ENCODE measurements around the gene MAML2. TPM values are rescaled to one million over a fixed set of nuclear protein-coding genes. Genes with fewer than 3 reads are reported as not detected.

Gene MAML2
- total and polyA plus RNA-seq, 2 of the 8 experiments (the other 6 are each of a cell fraction or from before 2014, with no cell fraction given), result 3.8 to 6.6 TPM

GRCh38 chr11:96280444-96280843 lies 62.6 kb downstream of the MAML2 start:
- peak overlapping the region in 1 of 2 experiments; percentile 24; a peak in 1 of 4 replicates for H3K4me2 ChIP-seq (ENCODE audit: insufficient read depth in 1 of 2, low read depth in 2 of 2, low read length in 2 of 2)
- POLR2A ChIA-PET (ENCODE audit: partially characterized antibody), result interaction anchor here (1.0 kb wide), 1 partner anchor 356 kb away, joined by 3 read pairs; no protein-coding TSS in a partner anchor
- CTCF ChIA-PET (ENCODE audit: partially characterized antibody), result interaction anchor here (0.7 to 2.0 kb wide), 6 partner anchors 13 to 144 kb away, joined by 3 to 13 read pairs (median 3); partner anchors contain the start of gene MAML2
- no peaks in the 10 kb centered on the region for H3K23me2 ChIP-seq (ENCODE audit: low read depth, low read length)
- H4K20me1 ChIP-seq (replicated peaks in 1 of 2; ENCODE audit: control insufficient read depth in 1 of 2, insufficient read depth in 2 of 2, low read length in 2 of 2), result no peaks in the 10 kb centered on the region
- H3K79me2 ChIP-seq (ENCODE audit: control insufficient read depth in 1 of 2, insufficient read depth in 2 of 2, low read length in 2 of 2), result no peaks in the 10 kb centered on the region
- WGBS, 2 experiments (ENCODE audit: extremely low coverage in 1 of 2, insufficient coverage in 1 of 2, insufficient read length in 1 of 2, insufficient replicate concordance in 2 of 2, low coverage in 1 of 2, low lambda C conversion rate in 2 of 2, missing lambda C conversion rate in 1 of 2), result 28% methylated on average over 1 of the region's 1 CpG; no CpG with 5 or more reads in 1 of the 2 experiments
- FAIRE-seq, result no peak
- no peaks in the 10 kb centered on the region for H3K79me1 ChIP-seq (ENCODE audit: low read depth, low read length)
- no peak overlapping the region for H4K8ac ChIP-seq (ENCODE audit: extremely low read depth, insufficient read depth, low read length)
- peak overlapping the region in 1 of 4 experiments; percentile 20; a peak in 2 of 8 replicates for H3K4me3 ChIP-seq (ENCODE audit: extremely low read depth in 1 of 4, insufficient read depth in 2 of 4, low read depth in 3 of 4, low read length in 4 of 4)
- no peak overlapping the region for H2AK5ac ChIP-seq (ENCODE audit: low read depth, low read length)
- DNase-seq (ENCODE audit: low read depth in 1 of 2, low spot score in 2 of 2), result no peak
- H4K5ac ChIP-seq (ENCODE audit: insufficient read length, low read depth, low read length), result no peak overlapping the region
- H3K36me3 ChIP-seq (ENCODE audit: control insufficient read depth in 2 of 4, insufficient read depth in 4 of 4, low read length in 3 of 4), result no peaks in the 10 kb centered on the region
- H2BK120ac ChIP-seq (replicated peaks; ENCODE audit: low read depth, low read length), result no peak overlapping the region
- no peak overlapping the region for H2AFZ ChIP-seq (ENCODE audit: low read length)
- H3K9me3 ChIP-seq (ENCODE audit: insufficient read depth in 2 of 2, low read depth in 1 of 2, low read length in 1 of 2), result no peaks in the 10 kb centered on the region
- H3K56ac ChIP-seq (replicated peaks; ENCODE audit: insufficient read length, low read depth, low read length), result no peak overlapping the region
- no peak overlapping the region for H3K4ac ChIP-seq (replicated peaks; ENCODE audit: insufficient read length, low read depth, low read length)
- no peaks in the 10 kb centered on the region for H3K27me3 ChIP-seq (replicated peaks in 1 of 4; ENCODE audit: control insufficient read depth in 3 of 4, extremely low read depth in 1 of 4, insufficient read depth in 3 of 4, low read length in 3 of 4)
- no peak overlapping the region for H3K18ac ChIP-seq (ENCODE audit: extremely low read depth, low read length)
- no peak overlapping the region for H2BK5ac ChIP-seq (ENCODE audit: low read depth, low read length)
- H3K9ac ChIP-seq (replicated peaks in 1 of 4; ENCODE audit: extremely low read depth in 1 of 4, low read depth in 3 of 4, low read length in 3 of 4), result no peak overlapping the region
- H2BK15ac ChIP-seq (ENCODE audit: low read length), result no peak overlapping the region
- H3K14ac ChIP-seq (ENCODE audit: insufficient read length), result no peak overlapping the region
- H2BK12ac ChIP-seq (ENCODE audit: low read depth, low read length), result no peak overlapping the region
- no peak overlapping the region for H2BK20ac ChIP-seq (ENCODE audit: low read length)
- H3K27ac ChIP-seq (ENCODE audit: low read depth, low read length), result no peak overlapping the region
- peaks cover 2 to 18% (median 4%) of the 10 kb centered on the region in 4 experiments; a peak in 5 of 7 replicates for H3K4me1 ChIP-seq (replicated peaks in 1 of 4; ENCODE audit: control insufficient read depth in 3 of 4, insufficient read depth in 4 of 4, low read length in 3 of 4)
- no peak overlapping the region for H4K91ac ChIP-seq (replicated peaks; ENCODE audit: insufficient read length, low read length)
- no peak overlapping the region for H3K23ac ChIP-seq (ENCODE audit: insufficient read length)
